Measurements from ENCODE around the gene LAMB4.

GRCh38 chr7:108027239-108027638, 102.9 kb downstream of the LAMB4 start:
- TF ChIP-seq CTCF (IDR thresholded peaks at IDR 0.05 in 4 of 5, conservative IDR thresholded peaks at IDR 0.05 in 1 of 5) (no peak), POLR2A (IDR thresholded peaks at IDR 0.05) (no peak)
